ENCODE results near the gene GPC5. TPM values are rescaled to one million over a fixed set of nuclear protein-coding genes. Genes with fewer than 3 reads are reported as not detected.

Gene GPC5
- total RNA-seq, 1 experiment from 2014 or later = not detected

- intact Hi-C loops (cut with micrococcal nuclease; ENCODE audit: unreplicated experiment) = loop anchor here (5.0 kb wide), 1 partner anchor 338 kb away; no protein-coding TSS in a partner anchor
- CTCF ChIA-PET = interaction anchor here (0.6 kb wide), 1 partner anchor 80 kb away, joined by 5 read pairs; no protein-coding TSS in a partner anchor
Measured at GRCh38 chr13:91383836-91384235, 14.6 kb upstream of the GPC5 start.

GRCh38 chr13:91384896-91385295 is 13.5 kb upstream of the GPC5 start:
- no peak for DNase-seq
- H3K27me3 Mint-ChIP-seq (ENCODE audit: unreplicated experiment) = no peaks in the 10 kb centered on the region
- no peaks in the 10 kb centered on the region for H3K36me3 Mint-ChIP-seq (ENCODE audit: insufficient read depth, unreplicated experiment)
- H3K27ac Mint-ChIP-seq (ENCODE audit: unreplicated experiment) = no peak overlapping the region
- H3K9me3 Mint-ChIP-seq (ENCODE audit: low read depth, unreplicated experiment) = no peaks in the 10 kb centered on the region
- BruUV-seq (replicated peaks) = no TSS peak
- TF ChIP-seq, protein P1, sequence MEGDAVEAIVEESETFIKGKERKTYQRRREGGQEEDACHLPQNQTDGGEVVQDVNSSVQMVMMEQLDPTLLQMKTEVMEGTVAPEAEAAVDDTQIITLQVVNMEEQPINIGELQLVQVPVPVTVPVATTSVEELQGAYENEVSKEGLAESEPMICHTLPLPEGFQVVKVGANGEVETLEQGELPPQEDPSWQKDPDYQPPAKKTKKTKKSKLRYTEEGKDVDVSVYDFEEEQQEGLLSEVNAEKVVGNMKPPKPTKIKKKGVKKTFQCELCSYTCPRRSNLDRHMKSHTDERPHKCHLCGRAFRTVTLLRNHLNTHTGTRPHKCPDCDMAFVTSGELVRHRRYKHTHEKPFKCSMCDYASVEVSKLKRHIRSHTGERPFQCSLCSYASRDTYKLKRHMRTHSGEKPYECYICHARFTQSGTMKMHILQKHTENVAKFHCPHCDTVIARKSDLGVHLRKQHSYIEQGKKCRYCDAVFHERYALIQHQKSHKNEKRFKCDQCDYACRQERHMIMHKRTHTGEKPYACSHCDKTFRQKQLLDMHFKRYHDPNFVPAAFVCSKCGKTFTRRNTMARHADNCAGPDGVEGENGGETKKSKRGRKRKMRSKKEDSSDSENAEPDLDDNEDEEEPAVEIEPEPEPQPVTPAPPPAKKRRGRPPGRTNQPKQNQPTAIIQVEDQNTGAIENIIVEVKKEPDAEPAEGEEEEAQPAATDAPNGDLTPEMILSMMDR (IDR thresholded peaks at IDR 0.05; ENCODE audit: unreplicated experiment) = no peak
- CTCF ChIA-PET = no interaction called here
- H3K4me3 Mint-ChIP-seq (ENCODE audit: low read depth, unreplicated experiment) = no peak overlapping the region
- no peaks in the 10 kb centered on the region for H3K4me1 Mint-ChIP-seq (ENCODE audit: low read depth, unreplicated experiment)
- intact Hi-C loops (cut with micrococcal nuclease; ENCODE audit: unreplicated experiment) = loop anchor here (5.0 kb wide), 1 partner anchor 337 kb away; no protein-coding TSS in a partner anchor

More at GRCh38 chr13:91383836-91384235, 14.6 kb upstream of the GPC5 start:
- no peaks in the 10 kb centered on the region for H3K4me1 Mint-ChIP-seq (ENCODE audit: low read depth, unreplicated experiment)
- no peaks in the 10 kb centered on the region for H3K36me3 Mint-ChIP-seq (ENCODE audit: insufficient read depth, unreplicated experiment)
- H3K9me3 Mint-ChIP-seq (ENCODE audit: low read depth, unreplicated experiment) = no peaks in the 10 kb centered on the region
- BruUV-seq (replicated peaks) = no TSS peak
- no peaks in the 10 kb centered on the region for H3K27me3 Mint-ChIP-seq (ENCODE audit: unreplicated experiment)
- no peak for DNase-seq
- H3K4me3 Mint-ChIP-seq (ENCODE audit: low read depth, unreplicated experiment) = no peak overlapping the region
- TF ChIP-seq, protein P1 (IDR thresholded peaks at IDR 0.05; ENCODE audit: unreplicated experiment) = no peak
- no peak overlapping the region for H3K27ac Mint-ChIP-seq (ENCODE audit: unreplicated experiment)

DNA sequence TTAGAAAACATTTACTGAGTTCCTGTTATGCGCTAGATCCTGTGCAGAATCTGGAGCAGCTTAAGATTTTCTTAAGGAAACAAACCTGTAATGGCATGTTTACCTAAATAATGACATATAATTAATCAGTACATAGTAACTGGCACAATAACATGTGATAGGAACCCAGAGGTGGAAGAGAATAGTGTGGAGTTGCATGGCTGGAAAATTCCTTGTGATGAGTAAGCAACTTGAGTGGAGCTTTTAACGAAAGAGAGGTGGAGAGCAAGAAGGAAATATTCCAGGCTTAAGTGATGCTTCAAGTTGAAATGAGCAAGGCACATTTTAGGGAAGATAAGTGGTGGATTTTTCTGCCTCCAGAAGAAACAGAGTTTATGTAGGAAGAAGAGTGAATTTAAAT is 9.2 kb upstream of the GPC5 start:
- Mint-ChIP-seq H3K4me1 (ENCODE audit: low read depth, unreplicated experiment) (no peaks in the 10 kb centered on the region), H3K36me3 (ENCODE audit: insufficient read depth, unreplicated experiment) (no peaks in the 10 kb centered on the region), H3K9me3 (ENCODE audit: low read depth, unreplicated experiment) (no peaks in the 10 kb centered on the region), H3K27me3 (ENCODE audit: unreplicated experiment) (peaks cover 6% of the 10 kb centered on the region), H3K27ac (ENCODE audit: unreplicated experiment) (no peak overlapping the region), H3K4me3 (ENCODE audit: low read depth, unreplicated experiment) (no peak overlapping the region)
- intact Hi-C loops (cut with micrococcal nuclease; ENCODE audit: unreplicated experiment) = no loop called here
- CTCF ChIA-PET = no interaction called here
- no TSS peak for BruUV-seq (replicated peaks)
- DNase-seq = no peak
- TF ChIP-seq, protein P1 (IDR thresholded peaks at IDR 0.05; ENCODE audit: unreplicated experiment) = no peak

- intact Hi-C loops (cut with micrococcal nuclease; ENCODE audit: unreplicated experiment) = no loop called here
- H3K27ac Mint-ChIP-seq (ENCODE audit: unreplicated experiment) = no peak overlapping the region
- peaks cover 17% of the 10 kb centered on the region for H3K27me3 Mint-ChIP-seq (ENCODE audit: unreplicated experiment)
- H3K4me3 Mint-ChIP-seq (ENCODE audit: low read depth, unreplicated experiment) = no peak overlapping the region
- BruUV-seq (replicated peaks) = no TSS peak
- CTCF ChIA-PET = no interaction called here
- H3K36me3 Mint-ChIP-seq (ENCODE audit: insufficient read depth, unreplicated experiment) = peaks cover 3% of the 10 kb centered on the region
- TF ChIP-seq, protein P1 (IDR thresholded peaks at IDR 0.05; ENCODE audit: unreplicated experiment) = no peak
- no peak for DNase-seq
- no peaks in the 10 kb centered on the region for H3K4me1 Mint-ChIP-seq (ENCODE audit: low read depth, unreplicated experiment)
- no peaks in the 10 kb centered on the region for H3K9me3 Mint-ChIP-seq (ENCODE audit: low read depth, unreplicated experiment)
Measured at GRCh38 chr13:91397595-91397994, 826 bp upstream of the GPC5 start.
